HepG2 (cell line): Measurements from ENCODE around the gene ICAM5. TPM values are rescaled to one million over a fixed set of nuclear protein-coding genes. Genes with fewer than 3 reads are reported as not detected.

Source experiments
- AGO2 ChIP-seq: fragments of 200-400 bp; formaldehyde crosslinking; optimal IDR thresholded peaks from 2 replicates; pipeline ENCODE3; 2017; ENCODE audit warnings: mild to moderate bottlenecking, low read depth, low read length, moderate library complexity
- ATAD3A ChIP-seq: sonication (generic); formaldehyde crosslinking; IDR thresholded peaks from 2 replicates; pipeline ENCODE4 v1.4.0; 2020; ENCODE audit warnings: missing genetic modification reagents
- EEA1 ChIP-seq: sonication (generic); formaldehyde crosslinking; IDR thresholded peaks from 2 replicates; pipeline ENCODE4 v1.5.1; 2020; ENCODE audit warnings: mild to moderate bottlenecking, missing genetic modification reagents, borderline replicate concordance
- KLF11 ChIP-seq: IDR thresholded peaks from 2 replicates; pipeline ENCODE4 v1.6.1; 2016; ENCODE audit warnings: missing compliant biosample characterization
- KMT2A ChIP-seq: sonication (generic); formaldehyde crosslinking; IDR thresholded peaks from 2 replicates; pipeline ENCODE4 v1.4.0; 2020; ENCODE audit warnings: missing genetic modification reagents
- MAFK ChIP-seq, 2 experiments: IDR thresholded peaks in 1 of 2; conservative IDR thresholded peaks in 1 of 2; 2 replicates each; pipeline ENCODE4 v1.6.1; 2011; ENCODE audit warnings: improper control_type of control experiment in 2 of 2, low read length in 2 of 2
- MTF1 ChIP-seq: sonication (generic); formaldehyde crosslinking; IDR thresholded peaks from 2 replicates; pipeline ENCODE4 v1.5.0; 2020; ENCODE audit warnings: missing genetic modification reagents
- NONO ChIP-seq, 2 experiments: fragments of 450-650 bp in 1 of 2; sonication (generic) in 1 of 2; formaldehyde crosslinking in 1 of 2; IDR thresholded peaks in 1 of 2; conservative IDR thresholded peaks in 1 of 2; 2 replicates each; pipeline versions ENCODE4 v1.6.1 to v1.8.0; 2017 to 2022; ENCODE audit warnings: mild to moderate bottlenecking in 1 of 2, missing genetic modification reagents in 1 of 2, moderate library complexity in 1 of 2
- NR2F2 ChIP-seq: IDR thresholded peaks from 2 replicates; pipeline ENCODE4 v1.6.1; 2012; ENCODE audit warnings: low read depth, inconsistent platforms, borderline replicate concordance
- PAWR ChIP-seq: sonication (generic); formaldehyde crosslinking; IDR thresholded peaks from 2 replicates; pipeline ENCODE4 v1.4.0; 2020; ENCODE audit warnings: missing genetic modification reagents, mild to moderate bottlenecking, borderline replicate concordance
- RAD21 ChIP-seq: fragments of 450-650 bp; formaldehyde crosslinking; IDR thresholded peaks from 2 replicates; pipeline ENCODE4 v1.5.0; 2020; ENCODE audit warnings: mild to moderate bottlenecking
- SAP130 ChIP-seq: IDR thresholded peaks from 2 replicates; pipeline ENCODE4 v1.6.1; 2016; ENCODE audit warnings: low read depth
- ZNF563 ChIP-seq: sonication (generic); formaldehyde crosslinking; IDR thresholded peaks from 2 replicates; pipeline ENCODE4 v1.8.0; 2022; ENCODE audit warnings: mild to moderate bottlenecking, moderate library complexity, missing genetic modification reagents
- ZNF615 ChIP-seq: sonication (generic); formaldehyde crosslinking; IDR thresholded peaks from 2 replicates; pipeline ENCODE4 v1.5.0; 2020; ENCODE audit warnings: mild to moderate bottlenecking, missing genetic modification reagents, borderline replicate concordance
- ZNF749 ChIP-seq: sonication (generic); formaldehyde crosslinking; IDR thresholded peaks from 2 replicates; pipeline ENCODE4 v1.8.0; 2022; ENCODE audit warnings: mild to moderate bottlenecking, missing genetic modification reagents, moderate library complexity, borderline replicate concordance
- ZNF775 ChIP-seq: sonication (generic); formaldehyde crosslinking; IDR thresholded peaks from 2 replicates; pipeline ENCODE4 v1.4.0; 2020; ENCODE audit warnings: missing genetic modification reagents, mild to moderate bottlenecking, moderate library complexity, borderline replicate concordance
- polyA plus RNA-seq, 8 experiments: library from polyadenylated mRNA; depleted of rRNA in 3 of 8; stranded (reverse) in 7 of 8; unstranded in 1 of 8; fragments of >200 nt; fragmentation: Illumina TruSeq in 4 of 8; extraction: Trizol in 4 of 8; gene quantifications; 2 replicates each; pipeline versions ENCODE4 v1.2.1 to v1.2.3, GENCODE V29; 2011 to 2016; ENCODE audit warnings: low read depth in 4 of 8, missing spikeins in 1 of 8, mixed read lengths in 1 of 8; ENCODE audit not compliant: insufficient read depth in 1 of 8
- total RNA-seq, 5 experiments: library from RNA; depleted of rRNA; stranded (reverse); fragments of >200 nt; fragmentation: Illumina TruSeq; extraction: Trizol; gene quantifications; 2 replicates each; pipeline ENCODE4 v1.2.3, GENCODE V29; 2016; ENCODE audit warnings: low read depth in 1 of 5
- TF ChIP-seq, protein P1 (sequence below): sonication (generic); formaldehyde crosslinking; IDR thresholded peaks from 2 replicates; pipeline ENCODE4 v1.8.1; 2023; ENCODE audit warnings: mild to moderate bottlenecking, missing genetic modification reagents
- TF ChIP-seq, protein P2 (sequence below): fragments of 450-650 bp; IDR thresholded peaks from 2 replicates; pipeline ENCODE4 v1.6.1; 2017; ENCODE audit warnings: mild to moderate bottlenecking
- TF ChIP-seq, protein P3 (sequence below): sonication (generic); formaldehyde crosslinking; IDR thresholded peaks from 2 replicates; pipeline ENCODE4 v1.4.0; 2020; ENCODE audit warnings: missing genetic modification reagents, borderline replicate concordance
- TF ChIP-seq, protein P4 (sequence below): sonication (generic); formaldehyde crosslinking; IDR thresholded peaks from 2 replicates; pipeline ENCODE4 v1.8.0; 2022; ENCODE audit warnings: mild to moderate bottlenecking, missing genetic modification reagents, borderline replicate concordance

ICAM5 gene
- total and polyA plus RNA-seq, 2 of the 13 experiments (the other 11 are each of a cell fraction or from before 2014, with no cell fraction given): 0.46 to 1.6 TPM

DNA sequence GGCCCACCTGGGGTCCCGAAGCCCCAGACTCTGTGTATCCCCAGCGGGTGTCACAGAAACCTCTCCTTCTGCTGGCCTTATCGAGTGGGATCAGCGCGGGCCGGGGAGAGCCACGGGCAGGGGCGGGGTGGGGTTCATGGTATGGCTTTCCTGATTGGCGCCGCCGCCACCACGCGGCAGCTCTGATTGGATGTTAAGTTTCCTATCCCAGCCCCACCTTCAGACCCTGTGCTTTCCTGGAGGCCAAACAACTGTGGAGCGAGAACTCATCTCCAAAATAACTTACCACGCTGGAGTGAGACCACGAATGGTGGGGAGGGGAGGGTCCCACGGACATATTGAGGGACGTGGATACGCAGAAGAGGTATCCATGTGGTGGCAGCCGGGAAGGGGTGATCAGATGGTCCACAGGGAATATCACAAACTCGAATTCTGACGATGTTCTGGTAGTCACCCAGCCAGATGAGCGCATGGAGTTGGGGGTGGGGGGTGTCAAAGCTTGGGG is 1.0 kb upstream of the ICAM5 start (continued):
- TF ChIP-seq, protein P1, sequence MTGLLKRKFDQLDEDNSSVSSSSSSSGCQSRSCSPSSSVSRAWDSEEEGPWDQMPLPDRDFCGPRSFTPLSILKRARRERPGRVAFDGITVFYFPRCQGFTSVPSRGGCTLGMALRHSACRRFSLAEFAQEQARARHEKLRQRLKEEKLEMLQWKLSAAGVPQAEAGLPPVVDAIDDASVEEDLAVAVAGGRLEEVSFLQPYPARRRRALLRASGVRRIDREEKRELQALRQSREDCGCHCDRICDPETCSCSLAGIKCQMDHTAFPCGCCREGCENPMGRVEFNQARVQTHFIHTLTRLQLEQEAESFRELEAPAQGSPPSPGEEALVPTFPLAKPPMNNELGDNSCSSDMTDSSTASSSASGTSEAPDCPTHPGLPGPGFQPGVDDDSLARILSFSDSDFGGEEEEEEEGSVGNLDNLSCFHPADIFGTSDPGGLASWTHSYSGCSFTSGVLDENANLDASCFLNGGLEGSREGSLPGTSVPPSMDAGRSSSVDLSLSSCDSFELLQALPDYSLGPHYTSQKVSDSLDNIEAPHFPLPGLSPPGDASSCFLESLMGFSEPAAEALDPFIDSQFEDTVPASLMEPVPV (CRISPR knock-in tag): peak; percentile 39; the same call in 1 of the 2 replicates
- TF ChIP-seq PAWR (CRISPR knock-in tag) (no peak), MTF1 (CRISPR knock-in tag) (no peak), SAP130 (CRISPR knock-in tag) (peak; percentile 62), ATAD3A (CRISPR knock-in tag) (no peak), KMT2A (no peak), NONO (IDR thresholded peaks at IDR 0.05) (no peak), NONO (CRISPR knock-in tag; conservative IDR thresholded peaks at IDR 0.05) (no peak), NR2F2 (no peak), EEA1 (CRISPR knock-in tag) (no peak), AGO2 (no peak), ZNF563 (CRISPR knock-in tag) (no peak), ZNF775 (CRISPR knock-in tag) (0 out of 2 replicates have a peak, but pooled peaks have one; percentile 28), RAD21 (CRISPR knock-in tag) (no peak), ZNF749 (CRISPR knock-in tag) (no peak), KLF11 (CRISPR knock-in tag) (no peak), MAFK (conservative IDR thresholded peaks at IDR 0.05 in 1 of 2, IDR thresholded peaks at IDR 0.05 in 1 of 2; ENCODE audit: low read length in 2 of 2) (no peak), ZNF615 (CRISPR knock-in tag) (no peak)
- TF ChIP-seq, protein P2, sequence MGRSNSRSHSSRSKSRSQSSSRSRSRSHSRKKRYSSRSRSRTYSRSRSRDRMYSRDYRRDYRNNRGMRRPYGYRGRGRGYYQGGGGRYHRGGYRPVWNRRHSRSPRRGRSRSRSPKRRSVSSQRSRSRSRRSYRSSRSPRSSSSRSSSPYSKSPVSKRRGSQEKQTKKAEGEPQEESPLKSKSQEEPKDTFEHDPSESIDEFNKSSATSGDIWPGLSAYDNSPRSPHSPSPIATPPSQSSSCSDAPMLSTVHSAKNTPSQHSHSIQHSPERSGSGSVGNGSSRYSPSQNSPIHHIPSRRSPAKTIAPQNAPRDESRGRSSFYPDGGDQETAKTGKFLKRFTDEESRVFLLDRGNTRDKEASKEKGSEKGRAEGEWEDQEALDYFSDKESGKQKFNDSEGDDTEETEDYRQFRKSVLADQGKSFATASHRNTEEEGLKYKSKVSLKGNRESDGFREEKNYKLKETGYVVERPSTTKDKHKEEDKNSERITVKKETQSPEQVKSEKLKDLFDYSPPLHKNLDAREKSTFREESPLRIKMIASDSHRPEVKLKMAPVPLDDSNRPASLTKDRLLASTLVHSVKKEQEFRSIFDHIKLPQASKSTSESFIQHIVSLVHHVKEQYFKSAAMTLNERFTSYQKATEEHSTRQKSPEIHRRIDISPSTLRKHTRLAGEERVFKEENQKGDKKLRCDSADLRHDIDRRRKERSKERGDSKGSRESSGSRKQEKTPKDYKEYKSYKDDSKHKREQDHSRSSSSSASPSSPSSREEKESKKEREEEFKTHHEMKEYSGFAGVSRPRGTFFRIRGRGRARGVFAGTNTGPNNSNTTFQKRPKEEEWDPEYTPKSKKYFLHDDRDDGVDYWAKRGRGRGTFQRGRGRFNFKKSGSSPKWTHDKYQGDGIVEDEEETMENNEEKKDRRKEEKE: no peak
- TF ChIP-seq, protein P3, sequence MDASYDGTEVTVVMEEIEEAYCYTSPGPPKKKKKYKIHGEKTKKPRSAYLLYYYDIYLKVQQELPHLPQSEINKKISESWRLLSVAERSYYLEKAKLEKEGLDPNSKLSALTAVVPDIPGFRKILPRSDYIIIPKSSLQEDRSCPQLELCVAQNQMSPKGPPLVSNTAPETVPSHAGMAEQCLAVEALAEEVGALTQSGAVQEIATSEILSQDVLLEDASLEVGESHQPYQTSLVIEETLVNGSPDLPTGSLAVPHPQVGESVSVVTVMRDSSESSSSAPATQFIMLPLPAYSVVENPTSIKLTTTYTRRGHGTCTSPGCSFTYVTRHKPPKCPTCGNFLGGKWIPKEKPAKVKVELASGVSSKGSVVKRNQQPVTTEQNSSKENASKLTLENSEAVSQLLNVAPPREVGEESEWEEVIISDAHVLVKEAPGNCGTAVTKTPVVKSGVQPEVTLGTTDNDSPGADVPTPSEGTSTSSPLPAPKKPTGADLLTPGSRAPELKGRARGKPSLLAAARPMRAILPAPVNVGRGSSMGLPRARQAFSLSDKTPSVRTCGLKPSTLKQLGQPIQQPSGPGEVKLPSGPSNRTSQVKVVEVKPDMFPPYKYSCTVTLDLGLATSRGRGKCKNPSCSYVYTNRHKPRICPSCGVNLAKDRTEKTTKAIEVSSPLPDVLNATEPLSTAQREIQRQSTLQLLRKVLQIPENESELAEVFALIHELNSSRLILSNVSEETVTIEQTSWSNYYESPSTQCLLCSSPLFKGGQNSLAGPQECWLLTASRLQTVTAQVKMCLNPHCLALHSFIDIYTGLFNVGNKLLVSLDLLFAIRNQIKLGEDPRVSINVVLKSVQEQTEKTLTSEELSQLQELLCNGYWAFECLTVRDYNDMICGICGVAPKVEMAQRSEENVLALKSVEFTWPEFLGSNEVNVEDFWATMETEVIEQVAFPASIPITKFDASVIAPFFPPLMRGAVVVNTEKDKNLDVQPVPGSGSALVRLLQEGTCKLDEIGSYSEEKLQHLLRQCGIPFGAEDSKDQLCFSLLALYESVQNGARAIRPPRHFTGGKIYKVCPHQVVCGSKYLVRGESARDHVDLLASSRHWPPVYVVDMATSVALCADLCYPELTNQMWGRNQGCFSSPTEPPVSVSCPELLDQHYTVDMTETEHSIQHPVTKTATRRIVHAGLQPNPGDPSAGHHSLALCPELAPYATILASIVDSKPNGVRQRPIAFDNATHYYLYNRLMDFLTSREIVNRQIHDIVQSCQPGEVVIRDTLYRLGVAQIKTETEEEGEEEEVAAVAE (CRISPR knock-in tag): no peak
- TF ChIP-seq, protein P4, sequence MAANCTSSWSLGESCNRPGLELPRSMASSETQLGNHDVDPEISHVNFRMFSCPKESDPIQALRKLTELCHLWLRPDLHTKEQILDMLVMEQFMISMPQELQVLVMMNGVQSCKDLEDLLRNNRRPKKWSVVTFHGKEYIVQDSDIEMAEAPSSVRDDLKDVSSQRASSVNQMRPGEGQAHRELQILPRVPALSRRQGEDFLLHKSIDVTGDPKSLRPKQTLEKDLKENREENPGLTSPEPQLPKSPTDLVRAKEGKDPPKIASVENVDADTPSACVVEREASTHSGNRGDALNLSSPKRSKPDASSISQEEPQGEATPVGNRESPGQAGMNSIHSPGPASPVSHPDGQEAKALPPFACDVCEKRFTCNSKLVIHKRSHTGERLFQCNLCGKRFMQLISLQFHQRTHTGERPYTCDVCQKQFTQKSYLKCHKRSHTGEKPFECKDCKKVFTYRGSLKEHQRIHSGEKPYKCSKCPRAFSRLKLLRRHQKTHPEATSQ (CRISPR knock-in tag): no peak
